ENCODE measurements around the gene KCNJ16. TPM values are rescaled to one million over a fixed set of nuclear protein-coding genes. Genes with fewer than 3 reads are reported as not detected.
"Not testable (repeated sequence)": the region's sequence is repeated elsewhere in the genome, so short reads cannot be mapped to it uniquely, and the experiment has no call there.

The KCNJ16 gene
- total RNA-seq, 3 donors from 2014 or later = 0.32 to 18.6 (median 1.3) TPM

DNA sequence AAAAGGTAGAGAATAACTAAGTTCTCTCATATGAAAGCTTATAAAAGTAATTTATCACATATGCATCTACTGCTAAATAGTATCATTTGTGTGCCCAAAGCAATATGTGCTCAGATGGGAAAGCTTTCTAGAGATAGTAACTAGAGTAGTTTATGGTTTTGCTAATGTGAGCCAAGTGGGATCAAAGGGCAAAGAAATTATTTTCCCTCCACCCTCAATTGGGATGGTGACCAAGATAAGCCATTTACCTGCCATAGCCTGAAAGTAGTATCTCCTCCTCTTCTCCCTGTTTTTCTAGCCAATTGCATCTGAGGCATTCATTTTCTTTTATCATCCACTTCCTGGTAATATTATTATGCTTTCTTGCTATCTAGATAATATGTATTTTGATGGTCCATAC is 41.9 kb upstream of the KCNJ16 start:
- DNase-seq (ENCODE audit: low spot score in 2 of 2) = no peak

DNA sequence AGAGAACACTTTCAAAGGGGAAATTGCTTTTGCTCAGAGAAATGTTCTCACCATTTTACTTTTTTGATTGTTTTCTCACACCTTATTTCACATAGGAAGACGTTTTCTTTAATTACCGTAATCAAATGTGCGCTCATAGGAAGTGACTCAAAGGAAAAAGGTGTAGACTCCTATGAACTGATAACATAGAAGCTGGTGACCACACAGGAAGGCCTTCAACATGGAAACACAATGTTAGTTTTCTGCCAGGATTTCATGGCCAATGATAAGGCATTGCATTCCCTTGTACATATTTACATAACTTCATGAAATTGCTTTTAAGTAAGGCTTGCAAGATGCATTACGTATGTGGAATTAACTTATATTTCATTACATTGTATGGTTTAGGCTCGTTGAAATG is 40.9 kb upstream of the KCNJ16 start:
- intact Hi-C loops (cut with DNase I; ENCODE audit: low total_unique reads) = no loop called here
- TF ChIP-seq POLR2A (IDR thresholded peaks at IDR 0.05) = no peak
- TF ChIP-seq POLR2AphosphoS5 (IDR thresholded peaks at IDR 0.05) = no peak
- TF ChIP-seq, protein P1, sequence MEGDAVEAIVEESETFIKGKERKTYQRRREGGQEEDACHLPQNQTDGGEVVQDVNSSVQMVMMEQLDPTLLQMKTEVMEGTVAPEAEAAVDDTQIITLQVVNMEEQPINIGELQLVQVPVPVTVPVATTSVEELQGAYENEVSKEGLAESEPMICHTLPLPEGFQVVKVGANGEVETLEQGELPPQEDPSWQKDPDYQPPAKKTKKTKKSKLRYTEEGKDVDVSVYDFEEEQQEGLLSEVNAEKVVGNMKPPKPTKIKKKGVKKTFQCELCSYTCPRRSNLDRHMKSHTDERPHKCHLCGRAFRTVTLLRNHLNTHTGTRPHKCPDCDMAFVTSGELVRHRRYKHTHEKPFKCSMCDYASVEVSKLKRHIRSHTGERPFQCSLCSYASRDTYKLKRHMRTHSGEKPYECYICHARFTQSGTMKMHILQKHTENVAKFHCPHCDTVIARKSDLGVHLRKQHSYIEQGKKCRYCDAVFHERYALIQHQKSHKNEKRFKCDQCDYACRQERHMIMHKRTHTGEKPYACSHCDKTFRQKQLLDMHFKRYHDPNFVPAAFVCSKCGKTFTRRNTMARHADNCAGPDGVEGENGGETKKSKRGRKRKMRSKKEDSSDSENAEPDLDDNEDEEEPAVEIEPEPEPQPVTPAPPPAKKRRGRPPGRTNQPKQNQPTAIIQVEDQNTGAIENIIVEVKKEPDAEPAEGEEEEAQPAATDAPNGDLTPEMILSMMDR (IDR thresholded peaks at IDR 0.05) = no peak
- no peak for DNase-seq (ENCODE audit: low spot score in 2 of 2)

More for the DNA sequence above, 41.9 kb upstream of the KCNJ16 start:
- H3K4me1 ChIP-seq = no peaks in the 10 kb centered on the region
- H3K27me3 ChIP-seq = no peaks in the 10 kb centered on the region
- H3K27ac ChIP-seq = no peak overlapping the region
- no peaks in the 10 kb centered on the region for H3K9me3 ChIP-seq
- TF ChIP-seq POLR2AphosphoS5 (IDR thresholded peaks at IDR 0.05) (no peak), POLR2A (IDR thresholded peaks at IDR 0.05) (no peak)
- TF ChIP-seq, protein P1 (IDR thresholded peaks at IDR 0.05) = no peak
- no peaks in the 10 kb centered on the region for H3K36me3 ChIP-seq
- intact Hi-C loops (cut with DNase I; ENCODE audit: low total_unique reads) = loop anchor here (2.0 kb wide), 1 partner anchor 58 kb away; no protein-coding TSS in a partner anchor
- no peak overlapping the region for H3K4me3 ChIP-seq

DNA sequence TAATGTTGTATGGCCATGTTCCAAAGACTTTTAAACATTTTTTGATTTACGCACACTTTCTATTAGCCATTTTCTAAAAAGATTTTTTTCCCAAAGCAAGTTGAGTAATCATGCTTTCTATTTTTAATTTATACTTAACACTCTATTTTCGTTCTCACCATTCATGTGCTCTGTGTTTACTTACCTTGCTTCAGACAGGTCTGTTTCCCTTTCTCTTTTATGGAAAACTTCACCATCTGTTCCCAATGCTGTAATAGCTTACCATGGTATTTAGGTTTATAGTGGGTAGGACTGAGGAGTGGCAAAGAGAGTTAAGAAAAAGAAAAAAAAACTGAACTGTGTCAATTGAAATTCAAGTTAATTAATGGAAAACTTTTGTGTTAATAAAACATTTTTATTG is 37.5 kb upstream of the KCNJ16 start:
- Histone ChIP-seq H3K36me3 (no peaks in the 10 kb centered on the region), H3K4me1 (no peaks in the 10 kb centered on the region), H3K27me3 (no peaks in the 10 kb centered on the region), H3K4me3 (no peak overlapping the region), H3K27ac (no peak overlapping the region), H3K9me3 (no peaks in the 10 kb centered on the region)
- TF ChIP-seq POLR2AphosphoS5 (IDR thresholded peaks at IDR 0.05) (no peak), POLR2A (IDR thresholded peaks at IDR 0.05) (no peak)
- TF ChIP-seq, protein P1 (IDR thresholded peaks at IDR 0.05) = no peak
- DNase-seq (ENCODE audit: low spot score in 2 of 2) = no peak
- intact Hi-C loops (cut with DNase I; ENCODE audit: low total_unique reads) = no loop called here

More for the DNA sequence above, 40.9 kb upstream of the KCNJ16 start:
- Histone ChIP-seq H3K4me3 (no peak overlapping the region), H3K4me1 (no peaks in the 10 kb centered on the region), H3K27ac (no peak overlapping the region), H3K36me3 (no peaks in the 10 kb centered on the region), H3K27me3 (no peaks in the 10 kb centered on the region), H3K9me3 (no peaks in the 10 kb centered on the region)

DNA sequence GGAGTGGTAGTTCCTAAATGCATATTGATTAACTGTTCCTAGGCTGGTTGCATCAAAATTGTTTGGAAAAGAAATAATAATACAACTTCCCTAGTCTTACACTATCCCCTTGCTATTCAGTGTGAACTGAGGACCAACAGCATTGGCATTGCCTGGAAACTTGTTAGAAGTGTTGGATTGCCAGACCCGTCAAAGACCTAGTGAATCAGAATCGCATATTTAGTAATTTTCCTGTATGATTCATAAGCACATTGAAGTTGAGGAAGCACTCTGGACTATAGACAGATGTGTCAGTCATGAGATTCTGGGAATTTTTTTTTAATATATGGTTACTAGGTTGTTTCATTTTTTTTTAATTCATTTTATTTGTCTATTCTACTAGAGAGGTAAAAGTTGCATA is 34.7 kb upstream of the KCNJ16 start:
- Histone ChIP-seq H3K4me3 (no peak overlapping the region), H3K27me3 (no peaks in the 10 kb centered on the region), H3K27ac (no peak overlapping the region), H3K9me3 (no peaks in the 10 kb centered on the region), H3K4me1 (no peaks in the 10 kb centered on the region), H3K36me3 (no peaks in the 10 kb centered on the region)
- TF ChIP-seq POLR2A (IDR thresholded peaks at IDR 0.05) (no peak), POLR2AphosphoS5 (IDR thresholded peaks at IDR 0.05) (no peak)
- TF ChIP-seq, protein P1 (IDR thresholded peaks at IDR 0.05) = no peak
- DNase-seq (ENCODE audit: low spot score in 2 of 2) = no peak
- intact Hi-C loops (cut with DNase I; ENCODE audit: low total_unique reads) = no loop called here

DNA sequence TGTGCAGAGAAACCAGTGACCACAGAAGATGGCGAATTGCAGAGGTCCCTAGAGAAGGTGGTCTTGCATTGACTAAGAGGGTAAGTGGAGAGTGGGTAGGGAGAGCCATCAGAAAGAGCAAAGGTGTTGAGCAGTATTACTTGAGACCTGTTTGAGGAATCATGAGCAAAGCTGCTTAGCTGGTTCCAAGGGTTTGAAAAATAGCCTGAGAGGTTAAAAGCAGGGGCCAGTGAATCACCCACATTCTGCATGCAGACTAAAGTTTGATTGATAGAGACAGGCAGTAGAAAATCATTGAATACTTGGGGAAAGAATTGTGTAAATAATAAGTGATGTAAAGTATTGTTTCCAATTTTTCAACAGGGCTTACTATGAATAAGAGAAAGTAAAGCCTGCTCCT is 34.0 kb upstream of the KCNJ16 start:
- H3K4me3 ChIP-seq = no peak overlapping the region
- H3K9me3 ChIP-seq = no peaks in the 10 kb centered on the region
- DNase-seq (ENCODE audit: low spot score in 2 of 2) = no peak
- H3K27ac ChIP-seq = no peak overlapping the region
- H3K36me3 ChIP-seq = no peaks in the 10 kb centered on the region
- no peak for TF ChIP-seq POLR2AphosphoS5 (IDR thresholded peaks at IDR 0.05)
- H3K27me3 ChIP-seq = no peaks in the 10 kb centered on the region
- intact Hi-C loops (cut with DNase I; ENCODE audit: low total_unique reads) = no loop called here
- no peaks in the 10 kb centered on the region for H3K4me1 ChIP-seq

DNA sequence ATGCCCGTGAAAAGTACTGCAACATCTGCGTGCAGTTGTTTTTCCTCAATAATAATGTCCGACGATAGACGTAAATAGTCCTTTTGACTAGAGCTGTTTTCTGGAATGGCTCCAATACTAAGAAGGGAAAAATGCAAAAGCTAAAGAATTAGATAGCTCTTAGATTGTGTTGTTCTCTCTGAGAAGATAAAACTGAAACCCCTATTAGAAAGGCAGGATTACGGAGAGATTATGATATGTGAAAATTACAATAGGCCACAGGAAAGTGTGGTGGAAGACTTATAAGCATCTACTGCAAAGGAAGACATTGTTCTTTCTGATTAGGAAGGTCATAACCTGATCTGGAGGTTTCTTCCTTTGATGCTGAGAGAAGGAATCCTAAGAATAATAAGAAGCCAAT is 33.5 kb upstream of the KCNJ16 start:
- no peaks in the 10 kb centered on the region for H3K9me3 ChIP-seq
- H3K27ac ChIP-seq = no peak overlapping the region
- H3K4me3 ChIP-seq = no peak overlapping the region
- H3K27me3 ChIP-seq = no peaks in the 10 kb centered on the region
- intact Hi-C loops (cut with DNase I; ENCODE audit: low total_unique reads) = no loop called here
- no peaks in the 10 kb centered on the region for H3K36me3 ChIP-seq
- no peaks in the 10 kb centered on the region for H3K4me1 ChIP-seq
- DNase-seq (ENCODE audit: low spot score in 2 of 2) = no peak
- TF ChIP-seq POLR2A (IDR thresholded peaks at IDR 0.05) = no peak
- no peak for TF ChIP-seq POLR2AphosphoS5 (IDR thresholded peaks at IDR 0.05)
- TF ChIP-seq, protein P1 (IDR thresholded peaks at IDR 0.05) = no peak

DNA sequence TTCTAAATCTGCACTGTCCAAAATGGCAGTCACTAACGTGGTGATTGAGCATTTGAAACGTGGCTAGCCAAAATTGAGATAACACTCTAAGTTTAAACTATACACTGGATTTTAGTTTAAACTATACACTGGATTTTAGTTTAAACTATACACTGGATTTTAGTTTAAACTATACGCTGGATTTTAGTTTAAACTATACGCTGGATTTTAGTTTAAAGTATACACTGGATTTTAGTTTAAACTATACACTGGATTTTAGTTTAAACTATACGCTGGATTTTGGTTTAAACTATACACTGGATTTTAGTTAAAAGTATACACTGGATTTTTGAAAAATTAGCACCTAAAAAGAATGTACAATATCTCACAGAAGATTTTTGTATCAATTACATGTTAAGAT is 29.2 kb upstream of the KCNJ16 start:
- DNase-seq (ENCODE audit: low spot score in 2 of 2); intact Hi-C loops (cut with DNase I; ENCODE audit: low total_unique reads); H3K27me3 ChIP-seq; H3K36me3 ChIP-seq; H3K4me1 ChIP-seq; H3K27ac ChIP-seq; H3K4me3 ChIP-seq; H3K9me3 ChIP-seq: not testable (repeated sequence)

Measured in breast epithelium (tissue), 4 donors.